Measurements from ENCODE around the gene KLF2. TPM values are rescaled to one million over a fixed set of nuclear protein-coding genes. Genes with fewer than 3 reads are reported as not detected.
A peak's percentile ranks its signal among the peaks of the same experiment; 100 is the strongest.

Gene KLF2
- total RNA-seq, 2 experiments from 2014 or later: 0.94 to 1.0 TPM

GRCh38 chr19:16371540-16371986 lies 46.9 kb downstream of the KLF2 start:
- Mint-ChIP-seq H3K27ac (peak overlapping the region; percentile 54), H3K27me3 (peaks cover 11% of the 10 kb centered on the region), H3K4me1 (ENCODE audit: low read depth) (peaks cover 42% of the 10 kb centered on the region), H3K36me3 (ENCODE audit: low read depth) (peaks cover 17% of the 10 kb centered on the region), H3K9me3 (no peaks in the 10 kb centered on the region), H3K4me3 (peak overlapping the region; percentile 3)
- intact Hi-C loops (cut with micrococcal nuclease): no loop called here
- POLR2A ChIA-PET: interaction anchor here (0.6 to 3.7 kb wide), 11 partner anchors 11 to 635 kb away, joined by 3 to 12 read pairs (median 6); partner anchors contain the start of gene AP1M1
- TF ChIP-seq CTCF (IDR thresholded peaks at IDR 0.05): no peak
- CTCF ChIA-PET: interaction anchor here (1.0 to 3.9 kb wide), 7 partner anchors 10 to 128 kb away, joined by 3 to 30 read pairs (median 3); no protein-coding TSS in a partner anchor
- ATAC-seq (peak; percentile 79), DNase-seq (peak; percentile 95)

GRCh38 chr19:16372065-16372915 lies 47.7 kb downstream of the KLF2 start:
- Mint-ChIP-seq H3K36me3 (ENCODE audit: low read depth) (peaks cover 17% of the 10 kb centered on the region), H3K4me3 (no peak overlapping the region), H3K27me3 (peaks cover 4% of the 10 kb centered on the region), H3K9me3 (no peaks in the 10 kb centered on the region), H3K27ac (peak overlapping the region; percentile 54), H3K4me1 (ENCODE audit: low read depth) (peaks cover 42% of the 10 kb centered on the region)
- DNase-seq (peak; percentile 58), ATAC-seq (no peak)
- ChIA-PET CTCF (interaction anchor here (1.0 to 3.9 kb wide), 8 partner anchors 10 to 128 kb away, joined by 3 to 30 read pairs (median 4); no protein-coding TSS in a partner anchor), POLR2A (interaction anchor here (0.6 to 3.7 kb wide), 11 partner anchors 10 to 635 kb away, joined by 3 to 12 read pairs (median 6); no protein-coding TSS in a partner anchor)
- TF ChIP-seq CTCF (IDR thresholded peaks at IDR 0.05): no peak
- intact Hi-C loops (cut with micrococcal nuclease): no loop called here

- Mint-ChIP-seq H3K9me3 (no peaks in the 10 kb centered on the region), H3K4me1 (ENCODE audit: low read depth) (peaks cover 48% of the 10 kb centered on the region), H3K36me3 (ENCODE audit: low read depth) (peaks cover 17% of the 10 kb centered on the region), H3K27me3 (peaks cover 4% of the 10 kb centered on the region), H3K4me3 (no peak overlapping the region), H3K27ac (no peak overlapping the region)
- ChIA-PET CTCF (interaction anchor here (1.2 to 3.9 kb wide), 4 partner anchors 9 to 126 kb away, joined by 3 to 30 read pairs (median 7); no protein-coding TSS in a partner anchor), POLR2A (interaction anchor here (1.1 to 3.0 kb wide), 5 partner anchors 30 to 104 kb away, joined by 4 to 12 read pairs (median 5); no protein-coding TSS in a partner anchor)
- ATAC-seq: no peak
- intact Hi-C loops (cut with micrococcal nuclease): no loop called here
- DNase-seq: no peak
- no peak for TF ChIP-seq CTCF (IDR thresholded peaks at IDR 0.05)
Measured at GRCh38 chr19:16373079-16373478, 48.5 kb downstream of the KLF2 start.

GRCh38 chr19:16373532-16373931 lies 48.9 kb downstream of the KLF2 start:
- no peak for ATAC-seq
- Mint-ChIP-seq H3K36me3 (ENCODE audit: low read depth) (peaks cover 17% of the 10 kb centered on the region), H3K9me3 (no peaks in the 10 kb centered on the region), H3K4me1 (ENCODE audit: low read depth) (peaks cover 53% of the 10 kb centered on the region), H3K4me3 (no peak overlapping the region), H3K27ac (no peak overlapping the region), H3K27me3 (peaks cover 4% of the 10 kb centered on the region)
- no peak for DNase-seq
- TF ChIP-seq CTCF (IDR thresholded peaks at IDR 0.05): no peak
- ChIA-PET POLR2A (interaction anchor here (1.3 to 3.0 kb wide), 4 partner anchors 30 to 44 kb away, joined by 4 to 12 read pairs (median 4); no protein-coding TSS in a partner anchor), CTCF (interaction anchor here (0.6 to 3.9 kb wide), 5 partner anchors 9 to 332 kb away, joined by 3 to 30 read pairs (median 3); no protein-coding TSS in a partner anchor)
- intact Hi-C loops (cut with micrococcal nuclease): no loop called here
